GM12875 (cell line): ENCODE results near the gene CLCA1.

Experiments used
- H3K4me3 ChIP-seq: one replicate; pipeline ENCODE4 v1.5.1; 2011; ENCODE audit warnings: low read depth, low read length, control low read depth
- CTCF ChIP-seq: IDR thresholded peaks from 2 replicates; pipeline ENCODE4 v1.5.1; 2011; ENCODE audit warnings: low read depth, mild to moderate bottlenecking, control low read depth, inconsistent platforms, low read length, moderate library complexity, borderline replicate concordance; ENCODE audit not compliant: insufficient read depth

The CLCA1 gene

GRCh38 chr1:86472152-86472551 lies 3.4 kb downstream of the CLCA1 start:
- no peak overlapping the region for H3K4me3 ChIP-seq
- no peak for TF ChIP-seq CTCF

- H3K4me3 ChIP-seq, result no peak overlapping the region
- TF ChIP-seq CTCF, result no peak
Measured at GRCh38 chr1:86472767-86473166, 4.0 kb downstream of the CLCA1 start.

- H3K4me3 ChIP-seq, result no peak overlapping the region
- no peak for TF ChIP-seq CTCF
Measured at GRCh38 chr1:86477256-86477655, 8.5 kb downstream of the CLCA1 start.

GRCh38 chr1:86477682-86478081 lies 9.0 kb downstream of the CLCA1 start:
- no peak overlapping the region for H3K4me3 ChIP-seq
- TF ChIP-seq CTCF, result no peak

- H3K4me3 ChIP-seq, result no peak overlapping the region
Measured at GRCh38 chr1:86478416-86479156, 9.9 kb downstream of the CLCA1 start.

GRCh38 chr1:86481966-86482365 lies 13.2 kb downstream of the CLCA1 start:
- no peak for TF ChIP-seq CTCF
- no peak overlapping the region for H3K4me3 ChIP-seq

More at GRCh38 chr1:86478416-86479156, 9.9 kb downstream of the CLCA1 start:
- TF ChIP-seq CTCF, result no peak

GRCh38 chr1:86487131-86487810 lies 18.5 kb downstream of the CLCA1 start:
- TF ChIP-seq CTCF, result no peak

More at GRCh38 chr1:86487131-86487810, 18.5 kb downstream of the CLCA1 start:
- H3K4me3 ChIP-seq, result no peak overlapping the region
